RWPE2 (cell line): Measurements from ENCODE around the gene SPARCL1.
"Not testable (repeated sequence)": the region's sequence is repeated elsewhere in the genome, so short reads cannot be mapped to it uniquely, and the experiment has no call there.

Experiments
- ATAC-seq: fragments of 200-7000 bp; cut with Tn5 transposase; 3 replicates; pipeline ENCODE4 v1.9.1; 2021; ENCODE audit warnings: low read depth
- DNase-seq: peaks from one replicate; pipeline ENCODE4 v3.0.0-alpha.2; 2020; ENCODE audit warnings: low spot score
- H3K27ac ChIP-seq: fragments of 450-650 bp; 2 replicates; pipeline ENCODE4 v1.5.1; 2017; ENCODE audit warnings: mild to moderate bottlenecking; ENCODE audit not compliant: poor library complexity, severe bottlenecking
- H3K27me3 ChIP-seq: fragments of 250-450 bp; sonication (Bioruptor Pico); 2 replicates; pipeline ENCODE4 v1.5.1; 2021; ENCODE audit warnings: mild to moderate bottlenecking, moderate library complexity; ENCODE audit not compliant: insufficient read depth, poor library complexity, severe bottlenecking
- H3K36me3 ChIP-seq: fragments of 250-450 bp; sonication (Bioruptor Pico); 2 replicates; pipeline ENCODE4 v1.5.1; 2020; ENCODE audit warnings: low read depth, mild to moderate bottlenecking, moderate library complexity
- H3K4me1 ChIP-seq: fragments of 250-450 bp; sonication (Bioruptor Pico); 2 replicates; pipeline ENCODE4 v1.5.1; 2021; ENCODE audit warnings: mild to moderate bottlenecking, moderate library complexity; ENCODE audit not compliant: insufficient read depth, poor library complexity, severe bottlenecking
- H3K4me3 ChIP-seq: fragments of 250-450 bp; sonication (Bioruptor Pico); 2 replicates; pipeline ENCODE4 v1.5.1; 2021; ENCODE audit warnings: mild to moderate bottlenecking, moderate library complexity; ENCODE audit not compliant: severe bottlenecking
- H3K9me3 ChIP-seq: fragments of 250-450 bp; sonication (Bioruptor Pico); 2 replicates; pipeline ENCODE4 v1.5.1; 2021; ENCODE audit warnings: mild to moderate bottlenecking, moderate library complexity; ENCODE audit not compliant: severe bottlenecking
- TF ChIP-seq, protein P1 (sequence below): fragments of 450-650 bp; IDR thresholded peaks from one replicate; pipeline ENCODE4 v1.5.1; 2017; ENCODE audit warnings: mild to moderate bottlenecking, moderate library complexity; ENCODE audit not compliant: poor library complexity, severe bottlenecking

Gene SPARCL1

DNA sequence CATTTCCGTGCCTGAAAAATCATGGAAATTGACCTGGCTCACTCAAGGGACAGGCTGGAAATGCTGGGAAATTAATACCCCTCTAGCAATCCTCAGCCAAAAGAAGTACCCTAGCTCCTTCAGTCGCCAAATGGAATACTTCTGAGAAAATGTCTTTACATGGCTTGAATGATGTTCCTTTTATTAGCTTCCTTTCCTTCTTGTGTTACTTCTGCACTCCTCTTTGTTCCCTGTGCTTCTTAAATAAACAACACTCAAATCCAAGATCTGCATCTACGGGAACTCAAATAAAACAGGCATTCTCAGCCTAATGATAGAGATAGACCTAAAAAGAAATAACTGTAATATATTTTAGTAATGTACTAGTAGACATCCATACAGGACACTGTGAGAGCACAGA, 36.1 kb downstream of the SPARCL1 start:
- TF ChIP-seq, protein P1, sequence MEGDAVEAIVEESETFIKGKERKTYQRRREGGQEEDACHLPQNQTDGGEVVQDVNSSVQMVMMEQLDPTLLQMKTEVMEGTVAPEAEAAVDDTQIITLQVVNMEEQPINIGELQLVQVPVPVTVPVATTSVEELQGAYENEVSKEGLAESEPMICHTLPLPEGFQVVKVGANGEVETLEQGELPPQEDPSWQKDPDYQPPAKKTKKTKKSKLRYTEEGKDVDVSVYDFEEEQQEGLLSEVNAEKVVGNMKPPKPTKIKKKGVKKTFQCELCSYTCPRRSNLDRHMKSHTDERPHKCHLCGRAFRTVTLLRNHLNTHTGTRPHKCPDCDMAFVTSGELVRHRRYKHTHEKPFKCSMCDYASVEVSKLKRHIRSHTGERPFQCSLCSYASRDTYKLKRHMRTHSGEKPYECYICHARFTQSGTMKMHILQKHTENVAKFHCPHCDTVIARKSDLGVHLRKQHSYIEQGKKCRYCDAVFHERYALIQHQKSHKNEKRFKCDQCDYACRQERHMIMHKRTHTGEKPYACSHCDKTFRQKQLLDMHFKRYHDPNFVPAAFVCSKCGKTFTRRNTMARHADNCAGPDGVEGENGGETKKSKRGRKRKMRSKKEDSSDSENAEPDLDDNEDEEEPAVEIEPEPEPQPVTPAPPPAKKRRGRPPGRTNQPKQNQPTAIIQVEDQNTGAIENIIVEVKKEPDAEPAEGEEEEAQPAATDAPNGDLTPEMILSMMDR, result no peak
- Histone ChIP-seq H3K27me3 (no peaks in the 10 kb centered on the region), H3K9me3 (no peaks in the 10 kb centered on the region), H3K4me3 (no peak overlapping the region), H3K27ac (no peak overlapping the region), H3K4me1 (no peaks in the 10 kb centered on the region), H3K36me3 (no peaks in the 10 kb centered on the region)
- DNase-seq, result no peak
- ATAC-seq, result no peak

DNA sequence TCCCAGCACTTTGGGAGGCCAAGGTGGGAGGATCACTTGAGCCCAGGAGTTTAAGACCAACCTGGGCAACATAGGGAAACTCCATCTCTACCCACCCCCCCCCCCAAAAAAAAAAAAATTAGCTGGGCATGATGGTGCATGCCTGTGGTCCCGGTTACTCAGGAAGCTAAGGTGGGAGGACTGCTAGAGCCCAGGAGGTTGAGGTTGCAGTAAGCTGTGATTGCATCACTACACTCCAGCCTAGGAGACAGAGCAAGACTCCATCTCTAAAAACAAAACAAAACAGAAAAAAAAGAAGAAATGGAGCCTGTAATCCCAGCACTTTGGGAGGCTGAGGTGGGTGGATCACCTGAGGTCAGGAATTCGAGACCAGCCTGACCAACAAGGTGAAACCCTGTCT, 37.3 kb downstream of the SPARCL1 start:
- not testable (repeated sequence) for ATAC-seq, H3K9me3 ChIP-seq

DNA sequence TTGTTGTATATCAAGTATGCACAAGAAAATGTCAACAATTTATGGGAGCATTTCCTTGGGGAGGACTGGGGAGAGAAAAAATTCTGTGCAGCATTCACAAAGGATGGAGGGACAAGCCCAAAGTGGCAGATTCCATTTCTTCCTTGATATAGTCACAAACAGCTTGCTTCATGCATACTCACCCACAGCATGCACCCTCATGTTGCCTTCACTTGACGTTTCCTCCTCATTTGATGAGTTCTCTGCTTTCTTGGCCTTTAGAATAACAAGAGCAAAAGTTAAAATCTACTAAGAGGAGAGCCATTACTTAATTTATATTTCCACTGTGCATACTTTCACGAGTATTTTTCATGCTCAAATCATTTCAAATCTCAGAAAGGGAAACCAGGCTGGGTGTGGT, 37.7 kb downstream of the SPARCL1 start:
- H3K4me1 ChIP-seq, result no peaks in the 10 kb centered on the region
- DNase-seq, result no peak
- H3K27me3 ChIP-seq, result no peaks in the 10 kb centered on the region
- H3K36me3 ChIP-seq, result no peaks in the 10 kb centered on the region
- TF ChIP-seq, protein P1, result no peak
- H3K4me3 ChIP-seq, result no peak overlapping the region
- no peaks in the 10 kb centered on the region for H3K9me3 ChIP-seq
- no peak overlapping the region for H3K27ac ChIP-seq
- ATAC-seq, result no peak

More for the DNA sequence above, 37.3 kb downstream of the SPARCL1 start:
- H3K4me1 ChIP-seq, H3K27me3 ChIP-seq, H3K27ac ChIP-seq, H3K4me3 ChIP-seq, H3K36me3 ChIP-seq, DNase-seq: not testable (repeated sequence)

DNA sequence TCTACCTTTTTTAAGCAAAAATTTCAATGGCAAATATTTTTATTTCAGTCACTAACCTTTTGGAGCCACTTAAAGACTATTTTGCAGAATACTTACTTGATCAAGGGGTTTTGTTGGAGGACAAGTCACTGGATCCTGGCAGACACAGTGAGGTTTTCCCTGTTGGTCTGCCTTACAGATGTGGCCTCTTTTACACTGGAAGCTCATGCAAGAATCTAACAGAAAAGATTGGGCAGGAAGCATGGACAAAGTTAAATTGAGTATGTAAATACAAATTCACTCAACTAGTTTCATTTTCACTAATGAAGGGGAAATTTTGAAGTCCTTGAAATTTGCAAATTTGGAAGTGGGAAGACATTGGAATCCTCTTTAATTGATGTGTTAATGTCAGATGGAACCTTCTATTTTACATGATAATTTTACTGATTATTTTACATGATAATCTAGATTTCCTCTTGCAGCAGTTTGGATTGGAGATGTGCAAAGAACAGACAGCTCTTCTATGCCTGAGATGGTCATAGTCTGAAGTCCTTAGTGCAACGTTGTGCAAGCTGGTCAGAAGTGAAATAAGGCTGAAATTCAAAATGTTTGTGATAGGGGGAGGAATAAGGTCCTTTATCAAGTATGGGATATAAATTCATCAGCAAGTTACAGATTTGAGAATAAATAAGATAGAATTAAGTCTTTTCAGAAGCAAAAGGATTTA, 38.4 kb downstream of the SPARCL1 start:
- Histone ChIP-seq H3K9me3 (no peaks in the 10 kb centered on the region), H3K27ac (no peak overlapping the region), H3K4me3 (no peak overlapping the region), H3K4me1 (no peaks in the 10 kb centered on the region), H3K36me3 (no peaks in the 10 kb centered on the region), H3K27me3 (no peaks in the 10 kb centered on the region)
- ATAC-seq, result no peak
- TF ChIP-seq, protein P1, result no peak
- no peak for DNase-seq

DNA sequence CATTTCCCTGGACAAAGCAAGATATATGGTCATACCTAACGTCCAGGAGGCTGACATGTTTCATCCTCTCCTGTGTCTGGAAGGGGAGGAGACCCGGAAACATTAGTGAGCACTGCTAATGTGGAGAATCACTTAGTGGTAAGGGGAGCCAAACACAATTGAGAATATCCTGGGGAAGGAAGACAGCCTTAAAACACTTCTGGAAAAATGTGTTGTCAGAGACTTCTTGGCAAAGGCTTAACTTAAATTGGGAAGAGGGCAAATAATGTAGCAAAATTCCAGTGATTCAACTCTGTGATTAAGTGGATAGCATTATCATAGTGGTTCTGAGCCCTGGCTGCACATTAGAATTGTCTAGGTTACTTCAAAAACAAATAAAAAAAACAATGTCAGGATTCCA, 39.5 kb downstream of the SPARCL1 start:
- TF ChIP-seq, protein P1, result no peak
- no peaks in the 10 kb centered on the region for H3K4me1 ChIP-seq
- no peaks in the 10 kb centered on the region for H3K9me3 ChIP-seq
- H3K4me3 ChIP-seq, result no peak overlapping the region
- ATAC-seq (no peak), DNase-seq (no peak)
- no peaks in the 10 kb centered on the region for H3K36me3 ChIP-seq
- no peaks in the 10 kb centered on the region for H3K27me3 ChIP-seq
- no peak overlapping the region for H3K27ac ChIP-seq

DNA sequence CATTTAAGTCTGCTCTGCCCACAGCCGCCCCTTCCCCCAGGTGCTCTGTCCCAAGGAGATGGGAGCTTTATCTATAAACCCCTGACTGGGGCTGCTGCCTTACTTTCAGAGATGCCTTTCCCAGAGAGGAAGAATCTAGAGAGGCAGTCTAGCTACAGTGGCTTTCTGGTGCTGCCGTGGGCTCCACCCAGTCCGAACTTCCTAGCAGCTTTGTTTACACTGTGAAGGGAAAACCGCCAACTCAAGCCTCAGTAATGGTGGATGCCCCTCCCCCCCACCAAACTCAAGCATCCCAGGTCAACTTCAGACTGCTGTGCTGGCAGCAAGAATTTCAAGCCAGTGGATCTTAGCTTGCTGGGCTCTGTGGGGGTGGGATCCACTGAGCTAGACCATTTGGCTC, 40.5 kb downstream of the SPARCL1 start:
- H3K27me3 ChIP-seq, H3K9me3 ChIP-seq, DNase-seq, H3K4me1 ChIP-seq, H3K4me3 ChIP-seq, H3K27ac ChIP-seq, ATAC-seq, H3K36me3 ChIP-seq: not testable (repeated sequence)

DNA sequence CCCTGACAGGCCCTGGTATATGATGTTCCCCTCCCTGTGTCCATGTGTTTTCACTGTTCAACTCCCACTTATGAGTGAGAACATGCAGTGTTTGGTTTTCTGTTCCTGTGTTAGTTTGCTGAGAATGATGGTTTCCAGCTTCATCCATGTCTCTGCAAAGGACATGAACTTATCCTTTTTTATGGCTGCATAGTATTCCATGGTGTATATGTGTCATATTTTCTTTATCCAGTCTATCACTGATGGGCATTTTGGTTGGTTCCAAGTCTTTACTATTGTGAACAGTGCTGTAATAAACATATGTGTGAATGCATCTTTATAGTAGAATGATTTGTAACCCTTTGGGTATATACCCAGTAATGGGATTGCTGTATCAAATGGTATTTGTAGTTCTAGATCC, 45.9 kb downstream of the SPARCL1 start:
- not testable (repeated sequence) for H3K4me3 ChIP-seq, ATAC-seq, H3K27me3 ChIP-seq, H3K9me3 ChIP-seq, H3K27ac ChIP-seq, H3K4me1 ChIP-seq, DNase-seq, H3K36me3 ChIP-seq
